Measurements from ENCODE around the gene ARSI.

ARSI gene

GRCh38 chr5:150293091-150293941 is 9.4 kb downstream of the ARSI start:
- no peak for DNase-seq (ENCODE audit: low read depth)

GRCh38 chr5:150291388-150292385 is 11.0 kb downstream of the ARSI start:
- DNase-seq (ENCODE audit: low read depth), result no peak

- DNase-seq (ENCODE audit: low read depth), result no peak
Observed at GRCh38 chr5:150289551-150290390, 12.9 kb downstream of the ARSI start, which contains the start of gene CAMK2A. CAMK2A (minus strand) TSS chr5:150289773; CDS start chr5:150289625, 148 bp downstream.

- DNase-seq (ENCODE audit: low read depth), result no peak
Observed at GRCh38 chr5:150288791-150289190, 13.9 kb downstream of the ARSI start.

GRCh38 chr5:150288361-150288760 is 14.3 kb downstream of the ARSI start:
- DNase-seq (ENCODE audit: low read depth), result no peak

GRCh38 chr5:150286820-150287219 is 15.9 kb downstream of the ARSI start:
- DNase-seq (ENCODE audit: low read depth), result peak; percentile 38

- DNase-seq (ENCODE audit: low read depth), result peak; percentile 69
Observed at GRCh38 chr5:150285114-150285513, 17.6 kb downstream of the ARSI start.

GRCh38 chr5:150284311-150284710 is 18.4 kb downstream of the ARSI start:
- no peak for DNase-seq (ENCODE audit: low read depth)

- DNase-seq (ENCODE audit: low read depth), result no peak
Observed at GRCh38 chr5:150283904-150284303, 18.8 kb downstream of the ARSI start.

- DNase-seq (ENCODE audit: low read depth), result no peak
Observed at GRCh38 chr5:150281987-150282386, 20.7 kb downstream of the ARSI start.

GRCh38 chr5:150279330-150280020 is 23.2 kb downstream of the ARSI start:
- DNase-seq (ENCODE audit: low read depth), result no peak

GRCh38 chr5:150278916-150279315 is 23.8 kb downstream of the ARSI start:
- peak; percentile 87 for DNase-seq (ENCODE audit: low read depth)

- DNase-seq (ENCODE audit: low read depth), result peak; percentile 51
Observed at GRCh38 chr5:150278046-150278730, 24.5 kb downstream of the ARSI start.

- no peak for DNase-seq (ENCODE audit: low read depth)
Observed at GRCh38 chr5:150277043-150277442, 25.7 kb downstream of the ARSI start.

GRCh38 chr5:150274811-150275210 is 27.9 kb downstream of the ARSI start:
- DNase-seq (ENCODE audit: low read depth), result no peak

- peak; percentile 78 for DNase-seq (ENCODE audit: low read depth)
Observed at GRCh38 chr5:150272531-150272930, 30.2 kb downstream of the ARSI start.

- DNase-seq (ENCODE audit: low read depth), result no peak
Observed at GRCh38 chr5:150271923-150272322, 30.8 kb downstream of the ARSI start.

- no peak for DNase-seq (ENCODE audit: low read depth)
Observed at GRCh38 chr5:150271296-150271692, 31.4 kb downstream of the ARSI start.

- DNase-seq (ENCODE audit: low read depth), result no peak
Observed at GRCh38 chr5:150270541-150271295, 32.0 kb downstream of the ARSI start.

- no peak for DNase-seq (ENCODE audit: low read depth)
Observed at GRCh38 chr5:150266871-150267291, 35.8 kb downstream of the ARSI start.
